Measurements from ENCODE around the gene CTIF.

Gene CTIF

GRCh38 chr18:48838166-48838775 lies 299.4 kb downstream of the CTIF start:
- DNase-seq = no peak
- no peaks in the 10 kb centered on the region for H4K20me1 ChIP-seq (ENCODE audit: insufficient read depth, low read length)
- H2AFZ ChIP-seq (ENCODE audit: low read length) = no peak overlapping the region
- H3K27me3 ChIP-seq (replicated peaks; ENCODE audit: insufficient read depth, low read length) = no peaks in the 10 kb centered on the region
- TF ChIP-seq CTCF (IDR thresholded peaks at IDR 0.05; ENCODE audit: low read length) (no peak), EZH2phosphoT487 (IDR thresholded peaks at IDR 0.05; ENCODE audit: low read length) (no peak), EZH2 (optimal IDR thresholded peaks at IDR 0.05; ENCODE audit: low read depth, low read length) (no peak)
- H3K4me1 ChIP-seq (ENCODE audit: low read length) = peaks cover 20% of the 10 kb centered on the region
- no peak overlapping the region for H3K4me3 ChIP-seq (ENCODE audit: low read length)
- H3K9me3 ChIP-seq (replicated peaks; ENCODE audit: insufficient read depth, low read length) = no peaks in the 10 kb centered on the region
- H3K27ac ChIP-seq (ENCODE audit: low read length) = no peak overlapping the region
- no peaks in the 10 kb centered on the region for H3K36me3 ChIP-seq (replicated peaks; ENCODE audit: insufficient read depth, low read length)
- H3F3A ChIP-seq (ENCODE audit: insufficient read depth, low read length) = peaks cover 15% of the 10 kb centered on the region
- no peak overlapping the region for H3K9ac ChIP-seq (ENCODE audit: low read length)
- peaks cover 5% of the 10 kb centered on the region for H3K79me2 ChIP-seq (ENCODE audit: low read length)
- H3K4me2 ChIP-seq (ENCODE audit: low read depth, low read length) = no peak overlapping the region
- no peaks in the 10 kb centered on the region for H3K9me2 ChIP-seq (replicated peaks; ENCODE audit: insufficient read depth, low read length)

- Histone ChIP-seq H3K4me2 (ENCODE audit: low read depth, low read length) (no peak overlapping the region), H3K9me3 (replicated peaks; ENCODE audit: insufficient read depth, low read length) (no peaks in the 10 kb centered on the region), H3K9me2 (replicated peaks; ENCODE audit: insufficient read depth, low read length) (no peaks in the 10 kb centered on the region), H3K79me2 (ENCODE audit: low read length) (no peaks in the 10 kb centered on the region), H3K27me3 (replicated peaks; ENCODE audit: insufficient read depth, low read length) (no peaks in the 10 kb centered on the region), H3F3A (ENCODE audit: insufficient read depth, low read length) (peaks cover 9% of the 10 kb centered on the region), H2AFZ (ENCODE audit: low read length) (no peak overlapping the region), H3K36me3 (replicated peaks; ENCODE audit: insufficient read depth, low read length) (no peaks in the 10 kb centered on the region), H3K4me3 (ENCODE audit: low read length) (no peak overlapping the region), H3K4me1 (ENCODE audit: low read length) (peaks cover 15% of the 10 kb centered on the region), H3K27ac (ENCODE audit: low read length) (no peak overlapping the region), H4K20me1 (ENCODE audit: insufficient read depth, low read length) (no peaks in the 10 kb centered on the region), H3K9ac (ENCODE audit: low read length) (no peak overlapping the region)
- no peak for DNase-seq
- no peak for TF ChIP-seq CTCF (IDR thresholded peaks at IDR 0.05; ENCODE audit: low read length)
- TF ChIP-seq EZH2phosphoT487 (IDR thresholded peaks at IDR 0.05; ENCODE audit: low read length) = no peak
- no peak for TF ChIP-seq EZH2 (optimal IDR thresholded peaks at IDR 0.05; ENCODE audit: low read depth, low read length)
Observed at GRCh38 chr18:48838921-48839818, 300.3 kb downstream of the CTIF start.

GRCh38 chr18:48839819-48840490 lies 301.1 kb downstream of the CTIF start:
- Histone ChIP-seq H3F3A (ENCODE audit: insufficient read depth, low read length) (peaks cover 1% of the 10 kb centered on the region; the same call in 1 of the 2 replicates), H3K27ac (ENCODE audit: low read length) (no peak overlapping the region), H3K27me3 (replicated peaks; ENCODE audit: insufficient read depth, low read length) (no peaks in the 10 kb centered on the region), H3K4me2 (ENCODE audit: low read depth, low read length) (no peak overlapping the region), H3K36me3 (replicated peaks; ENCODE audit: insufficient read depth, low read length) (no peaks in the 10 kb centered on the region), H3K9ac (ENCODE audit: low read length) (no peak overlapping the region), H3K9me3 (replicated peaks; ENCODE audit: insufficient read depth, low read length) (no peaks in the 10 kb centered on the region), H3K9me2 (replicated peaks; ENCODE audit: insufficient read depth, low read length) (no peaks in the 10 kb centered on the region), H2AFZ (ENCODE audit: low read length) (no peak overlapping the region), H4K20me1 (ENCODE audit: insufficient read depth, low read length) (no peaks in the 10 kb centered on the region), H3K4me3 (ENCODE audit: low read length) (no peak overlapping the region), H3K79me2 (ENCODE audit: low read length) (no peaks in the 10 kb centered on the region), H3K4me1 (ENCODE audit: low read length) (peaks cover 8% of the 10 kb centered on the region)
- no peak for TF ChIP-seq EZH2 (optimal IDR thresholded peaks at IDR 0.05; ENCODE audit: low read depth, low read length)
- TF ChIP-seq EZH2phosphoT487 (IDR thresholded peaks at IDR 0.05; ENCODE audit: low read length) = no peak
- no peak for TF ChIP-seq CTCF (IDR thresholded peaks at IDR 0.05; ENCODE audit: low read length)
- no peak for DNase-seq

Data from MM.1S (cell line).